Common myeloid progenitor, CD34-positive (primary cell): ENCODE results near the gene CPM.
"Not testable (repeated sequence)": the region's sequence is repeated elsewhere in the genome, so short reads cannot be mapped to it uniquely, and the experiment has no call there.

Source experiments
- CTCF ChIA-PET: fragments of 350-600 bp; sonication (Branson Sonifier 250); formaldehyde crosslinking; loops from one replicate; lab custom pipeline; 2021; ENCODE audit warnings: antibody characterized with exemption; lab: Charles Lee
- POLR2A ChIA-PET: fragments of 350-600 bp; sonication (Branson Sonifier 250); formaldehyde crosslinking; loops from one replicate; lab custom pipeline; 2021; ENCODE audit warnings: antibody characterized with exemption; lab: Charles Lee
- DNase-seq, 3 donors: peaks; one replicate each; pipeline versions ENCODE4 v3.0.0 to v3.0.0-alpha.2; 2013
- H3K27ac ChIP-seq, 2 experiments: 1 replicate in 1 of 2; 2 replicates in 1 of 2; pipeline ENCODE4 v1.7.0; 2013; ENCODE audit warnings: inconsistent platforms in 2 of 2, low read length in 2 of 2, mild to moderate bottlenecking in 2 of 2, low read depth in 1 of 2, moderate library complexity in 1 of 2; ENCODE audit not compliant: severe bottlenecking in 2 of 2, insufficient read depth in 1 of 2, poor library complexity in 1 of 2
- H3K27me3 ChIP-seq, 5 experiments: replicated peaks in 2 of 5; 1 replicate in 3 of 5; 2 replicates in 2 of 5; pipeline versions ENCODE4 v1.6.1 to v1.7.0; 2013; ENCODE audit warnings: low read length in 4 of 5, mild to moderate bottlenecking in 2 of 5, moderate library complexity in 2 of 5, inconsistent platforms in 1 of 5; ENCODE audit not compliant: insufficient read depth in 5 of 5, control insufficient read depth in 4 of 5
- H3K36me3 ChIP-seq, 4 experiments: 1 replicate in 2 of 4; 2 replicates in 2 of 4; pipeline versions ENCODE4 v1.6.1 to v1.7.0; 2013; ENCODE audit warnings: low read length in 3 of 4, control low read depth in 1 of 4, mild to moderate bottlenecking in 1 of 4; ENCODE audit not compliant: control insufficient read depth in 4 of 4, insufficient read depth in 4 of 4
- H3K4me1 ChIP-seq, 4 experiments: 1 replicate in 3 of 4; 2 replicates in 1 of 4; pipeline versions ENCODE4 v1.6.1 to v1.7.1; 2013; ENCODE audit warnings: low read length in 3 of 4, mild to moderate bottlenecking in 3 of 4, control low read depth in 1 of 4, inconsistent platforms in 1 of 4, moderate library complexity in 1 of 4; ENCODE audit not compliant: control insufficient read depth in 4 of 4, insufficient read depth in 4 of 4; ENCODE audit errors: control extremely low read depth in 1 of 4
- H3K4me3 ChIP-seq, 7 experiments: 1 replicate in 4 of 7; 2 replicates in 3 of 7; pipeline versions ENCODE4 v1.5.1 to v1.7.0; 2013; ENCODE audit warnings: mild to moderate bottlenecking in 7 of 7, low read length in 6 of 7, moderate library complexity in 6 of 7, inconsistent platforms in 2 of 7, low read depth in 2 of 7, control low read depth in 1 of 7; ENCODE audit not compliant: insufficient read depth in 4 of 7, control insufficient read depth in 1 of 7; ENCODE audit errors: extremely low read depth in 1 of 7
- H3K9me3 ChIP-seq, 5 experiments: 1 replicate in 4 of 5; 2 replicates in 1 of 5; pipeline versions ENCODE4 v1.6.1 to v1.7.1; 2013; ENCODE audit warnings: low read length in 4 of 5, mild to moderate bottlenecking in 2 of 5, inconsistent platforms in 1 of 5, low read depth in 1 of 5, moderate library complexity in 1 of 5; ENCODE audit not compliant: control insufficient read depth in 4 of 5, insufficient read depth in 2 of 5; ENCODE audit errors: control extremely low read depth in 1 of 5
- WGBS: methylation state at CpG from one replicate; pipeline ENCODE4 v1.1.5; 2013; ENCODE audit not compliant: insufficient coverage; 5-methylcytosine and 5-hydroxymethylcytosine counted together

The CPM gene

GRCh38 chr12:68825569-68826217 is 107.3 kb downstream of the CPM start:
- no peak for DNase-seq
- ChIA-PET CTCF (no interaction called here), POLR2A (no interaction called here)
- Histone ChIP-seq H3K4me3 (no peak overlapping the region), H3K4me1 (no peaks in the 10 kb centered on the region), H3K9me3 (no peaks in the 10 kb centered on the region), H3K27me3 (no peaks in the 10 kb centered on the region), H3K36me3 (peaks cover 14 to 75% (median 49%) of the 10 kb centered on the region in 4 experiments), H3K27ac (no peak overlapping the region)
- 95% methylated on average over 10 of the region's 11 CpGs for WGBS

- ChIA-PET POLR2A (no interaction called here), CTCF (interaction anchor here (1.2 kb wide), 1 partner anchor 18 kb away, joined by 3 read pairs; no protein-coding TSS in a partner anchor)
- WGBS: 90% methylated on average over 2 of the region's 16 CpGs
Measured at GRCh38 chr12:68824597-68825250, 108.2 kb downstream of the CPM start.

GRCh38 chr12:68824131-68824530 is 108.8 kb downstream of the CPM start:
- peak overlapping the region in 1 of 2 experiments; percentile 22 for H3K27ac ChIP-seq
- no peaks in the 10 kb centered on the region for H3K4me1 ChIP-seq
- no peaks in the 10 kb centered on the region for H3K9me3 ChIP-seq
- peaks cover 20 to 79% (median 51%) of the 10 kb centered on the region in 4 experiments for H3K36me3 ChIP-seq
- no CpG with 5 or more reads among the region's 5 CpGs for WGBS
- CTCF ChIA-PET: interaction anchor here (1.2 kb wide), 1 partner anchor 18 kb away, joined by 3 read pairs; no protein-coding TSS in a partner anchor
- H3K4me3 ChIP-seq: no peak overlapping the region
- DNase-seq: no peak
- POLR2A ChIA-PET: no interaction called here
- no peaks in the 10 kb centered on the region for H3K27me3 ChIP-seq

More at GRCh38 chr12:68824597-68825250, 108.2 kb downstream of the CPM start:
- DNase-seq: no peak
- H3K27me3 ChIP-seq: no peaks in the 10 kb centered on the region
- H3K27ac ChIP-seq: peak overlapping the region in 1 of 2 experiments; percentile 22
- peaks cover 17 to 80% (median 51%) of the 10 kb centered on the region in 4 experiments for H3K36me3 ChIP-seq
- no peaks in the 10 kb centered on the region for H3K4me1 ChIP-seq
- H3K4me3 ChIP-seq: no peak overlapping the region
- no peaks in the 10 kb centered on the region for H3K9me3 ChIP-seq

GRCh38 chr12:68823696-68824095 is 109.3 kb downstream of the CPM start:
- ChIA-PET POLR2A (no interaction called here), CTCF (interaction anchor here (1.2 kb wide), 1 partner anchor 19 kb away, joined by 3 read pairs; no protein-coding TSS in a partner anchor)
- Histone ChIP-seq H3K27me3 (no peaks in the 10 kb centered on the region), H3K27ac (no peak overlapping the region), H3K4me3 (no peak overlapping the region), H3K9me3 (no peaks in the 10 kb centered on the region), H3K36me3 (peaks cover 18 to 80% (median 51%) of the 10 kb centered on the region in 4 experiments), H3K4me1 (no peaks in the 10 kb centered on the region)
- WGBS: 100% methylated on average over 3 of the region's 3 CpGs
- no peak for DNase-seq

- no peak overlapping the region for H3K27ac ChIP-seq
- 100% methylated on average over 3 of the region's 6 CpGs for WGBS
- H3K9me3 ChIP-seq: no peaks in the 10 kb centered on the region
- POLR2A ChIA-PET: interaction anchor here (0.5 kb wide), 1 partner anchor 68 kb away, joined by 3 read pairs; no protein-coding TSS in a partner anchor
- CTCF ChIA-PET: interaction anchor here (0.8 to 1.4 kb wide), 3 partner anchors 9 to 10 kb away, joined by 3 to 6 read pairs (median 5); no protein-coding TSS in a partner anchor
- no peaks in the 10 kb centered on the region for H3K4me1 ChIP-seq
- H3K27me3 ChIP-seq: no peaks in the 10 kb centered on the region
- peak in 1 of 3 donors; percentile 3 for DNase-seq
- H3K36me3 ChIP-seq: peaks cover 16 to 77% (median 52%) of the 10 kb centered on the region in 4 experiments
- no peak overlapping the region for H3K4me3 ChIP-seq
Measured at GRCh38 chr12:68821357-68822188, 111.4 kb downstream of the CPM start.

GRCh38 chr12:68819481-68819880 is 113.5 kb downstream of the CPM start:
- H3K27ac ChIP-seq, H3K4me3 ChIP-seq, DNase-seq, H3K4me1 ChIP-seq, POLR2A ChIA-PET, H3K9me3 ChIP-seq, H3K27me3 ChIP-seq: not testable (repeated sequence)
- WGBS: 100% methylated on average over 5 of the region's 13 CpGs
- CTCF ChIA-PET: interaction anchor here (0.6 to 4.3 kb wide), 5 partner anchors 9 to 27 kb away, joined by 3 to 30 read pairs (median 4); no protein-coding TSS in a partner anchor
- H3K36me3 ChIP-seq: peaks cover 24 to 77% (median 52%) of the 10 kb centered on the region in 4 experiments
